ENCODE data around the gene AIRE.

- TF ChIP-seq POLR2A (IDR thresholded peaks at IDR 0.05) (no peak), CTCF (IDR thresholded peaks at IDR 0.05) (no peak)
Observed at GRCh38 chr21:44337449-44337848, 51.8 kb downstream of the AIRE start.
